Right hindlimb (tissue), 1 donor: ENCODE data around the gene EP300.

Source experiments
- DNase-seq: peaks from one replicate; pipeline ENCODE4 v3.0.0-alpha.2; 2018

EP300 gene

DNA sequence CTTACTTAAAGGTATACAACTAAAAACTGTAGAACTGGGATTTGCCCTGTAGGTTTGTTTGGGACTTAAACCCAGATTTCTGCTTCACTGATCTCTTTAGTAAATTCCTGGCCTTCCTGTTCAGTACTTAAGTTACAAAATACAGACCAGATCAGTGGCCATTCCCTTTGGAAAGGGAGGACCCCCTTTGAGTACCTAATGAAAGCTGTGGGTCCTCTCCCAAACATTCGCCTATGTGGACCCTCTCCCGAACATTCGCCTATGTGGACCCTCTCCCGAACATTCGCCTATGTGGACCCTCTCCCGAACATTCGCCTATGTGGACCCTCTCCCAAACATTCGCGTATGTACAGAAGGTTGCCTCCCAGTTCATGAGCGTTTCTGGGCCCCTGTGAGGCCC is 123.0 kb downstream of the EP300 start:
- DNase-seq, result no peak

DNA sequence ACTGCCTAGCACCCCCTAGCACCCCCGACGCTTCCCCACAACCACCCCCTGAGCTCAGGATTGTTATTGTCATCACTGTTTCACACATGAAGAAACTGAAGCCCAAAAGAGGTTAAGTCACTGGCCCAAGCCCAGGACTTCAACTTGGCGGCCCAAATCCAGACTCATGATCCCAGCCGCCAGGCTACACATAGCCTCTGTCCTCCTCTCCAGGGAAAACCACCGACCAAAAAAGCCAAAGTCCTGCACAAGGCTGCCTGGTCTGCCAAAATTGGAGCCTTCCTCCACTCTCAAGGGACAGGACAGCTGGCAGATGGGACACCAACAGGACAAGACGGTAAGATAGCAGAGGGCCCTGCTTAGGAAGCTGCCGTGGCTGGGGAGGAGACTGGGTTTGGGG is 123.5 kb downstream of the EP300 start:
- no peak for DNase-seq

DNA sequence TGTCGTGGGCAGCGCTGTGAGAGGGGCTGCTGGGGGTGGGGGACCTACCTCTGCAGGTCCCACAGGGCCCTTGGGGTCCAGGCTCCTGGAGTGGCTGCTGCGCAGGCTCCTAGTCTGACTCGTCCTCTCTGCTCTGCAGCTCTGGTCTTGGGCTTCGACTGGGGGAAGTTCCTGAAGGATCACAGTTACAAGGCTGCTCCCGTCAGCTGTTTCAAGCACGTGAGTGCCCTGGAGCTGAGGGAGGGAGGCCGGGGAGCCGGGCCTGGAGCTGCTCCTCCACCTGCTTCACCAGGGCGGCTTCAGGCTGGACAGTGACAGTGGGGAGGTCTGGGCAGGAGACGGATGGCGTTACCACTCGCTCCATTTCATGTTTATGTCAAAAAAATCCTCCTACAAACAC is 124.6 kb downstream of the EP300 start:
- no peak for DNase-seq

DNA sequence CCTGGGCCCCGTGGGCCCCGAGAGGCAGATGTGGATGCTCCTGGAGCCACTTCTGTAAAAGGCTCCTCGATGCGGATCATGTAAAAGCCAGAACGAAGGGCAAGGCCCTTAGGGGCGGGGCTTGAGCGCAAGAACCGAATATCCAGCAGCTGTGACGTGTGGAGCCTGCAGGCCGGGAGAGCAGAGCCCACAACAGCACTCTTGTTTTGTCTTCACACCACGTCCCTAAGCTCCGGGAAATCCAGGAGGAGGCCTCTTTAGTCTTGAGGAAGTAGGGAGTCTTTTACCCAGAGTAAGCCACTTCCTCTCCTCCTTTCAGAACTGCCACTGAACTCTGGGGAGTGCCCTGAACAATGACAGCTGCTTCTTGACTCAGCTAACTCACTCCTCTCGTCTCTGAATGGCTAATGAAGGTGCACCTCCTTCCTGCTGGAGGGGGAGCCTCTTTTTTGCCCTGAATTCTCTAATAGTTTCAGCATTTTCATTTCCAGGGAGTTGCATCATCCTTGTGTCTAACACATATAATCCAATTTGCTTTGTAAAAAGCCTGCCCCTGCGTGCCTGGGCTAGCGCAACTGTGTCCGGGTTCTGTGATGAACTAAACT is 125.3 kb downstream of the EP300 start:
- DNase-seq, result peak; percentile 61

GRCh38 chr22:41222846-41223507 is 130.6 kb downstream of the EP300 start:
- DNase-seq, result no peak

DNA sequence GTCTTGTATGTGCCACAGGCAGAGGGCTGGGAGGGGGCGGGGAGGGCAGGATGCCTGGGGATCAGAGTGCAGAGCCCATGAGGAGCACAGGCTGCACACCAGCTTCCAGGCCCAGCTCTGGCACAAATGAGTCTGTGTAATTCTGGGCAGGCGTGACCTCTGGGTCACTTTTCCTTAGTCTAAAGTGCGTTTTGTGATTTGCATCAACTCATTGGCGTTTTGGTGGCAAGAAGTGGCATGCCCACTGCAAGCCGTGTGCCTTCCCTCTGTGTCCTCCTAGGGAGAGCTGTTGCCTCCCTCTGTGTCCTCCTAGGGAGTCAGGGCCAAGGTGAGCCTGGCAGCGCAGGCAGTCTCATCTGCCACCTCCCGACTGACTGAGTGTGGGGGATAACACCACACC is 131.1 kb downstream of the EP300 start:
- DNase-seq, result no peak

DNA sequence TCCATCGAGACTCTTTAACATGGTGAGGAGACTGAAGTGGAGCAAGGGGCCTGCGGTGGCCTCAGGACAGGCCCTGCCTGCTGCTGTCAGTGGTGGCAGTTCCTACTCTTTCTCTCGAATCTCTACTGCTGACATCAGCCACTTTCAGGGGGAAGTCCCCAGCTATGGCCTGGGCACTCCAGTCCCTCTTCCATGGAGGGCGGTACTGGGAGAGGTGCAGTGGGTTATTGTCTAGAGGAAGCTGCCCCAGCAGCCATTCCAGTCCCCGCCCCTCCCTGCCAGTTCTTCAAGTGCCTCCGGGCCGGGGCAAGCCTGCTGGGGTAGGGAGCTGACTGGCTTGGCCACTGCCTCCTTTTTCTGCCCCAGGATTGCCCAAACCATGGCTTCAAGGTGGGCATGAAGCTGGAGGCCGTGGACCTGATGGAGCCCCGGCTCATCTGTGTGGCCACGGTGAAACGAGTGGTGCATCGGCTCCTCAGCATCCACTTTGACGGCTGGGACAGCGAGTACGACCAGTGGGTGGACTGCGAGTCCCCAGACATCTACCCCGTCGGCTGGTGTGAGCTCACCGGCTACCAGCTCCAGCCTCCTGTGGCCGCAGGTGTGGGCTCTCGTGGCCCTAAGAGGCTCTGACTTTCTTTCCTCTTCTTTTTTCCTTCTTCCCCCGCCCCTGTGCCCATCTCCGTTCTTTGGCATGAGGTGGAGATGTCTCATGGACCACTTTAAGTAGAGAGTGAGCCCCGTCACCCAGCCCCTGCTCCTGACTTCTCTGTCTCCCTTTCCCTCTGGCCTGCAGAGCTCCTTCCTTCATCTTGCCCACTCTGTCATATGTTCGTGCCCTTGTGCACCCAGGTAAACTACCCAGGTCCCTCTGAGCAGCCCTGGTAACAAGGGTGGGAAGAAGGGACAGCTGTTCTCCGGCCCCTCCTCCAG is 134.6 kb downstream of the EP300 start:
- no peak for DNase-seq

DNA sequence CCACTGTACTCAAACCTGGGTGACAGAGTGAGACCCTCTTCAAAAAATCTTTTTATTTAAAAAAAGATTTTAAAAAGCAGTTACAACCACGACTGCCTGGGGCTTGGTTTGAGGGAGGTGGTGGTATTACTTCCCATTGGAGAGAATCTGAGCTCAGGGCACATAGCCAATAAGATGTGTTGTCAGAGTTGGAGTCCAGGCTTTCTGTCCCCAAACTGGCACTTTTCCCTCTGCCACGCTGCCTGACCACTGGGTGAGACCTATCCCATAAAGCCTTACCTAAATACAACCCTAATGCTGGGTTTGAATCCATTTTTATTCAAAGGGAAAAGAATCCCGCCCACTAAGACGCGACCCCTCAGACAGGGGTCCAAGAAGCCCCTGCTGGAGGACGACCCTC is 136.8 kb downstream of the EP300 start:
- DNase-seq, result no peak
